Measurements from ENCODE around the gene NID1.
"Not testable (repeated sequence)": the region's sequence is repeated elsewhere in the genome, so short reads cannot be mapped to it uniquely, and the experiment has no call there.

DNA sequence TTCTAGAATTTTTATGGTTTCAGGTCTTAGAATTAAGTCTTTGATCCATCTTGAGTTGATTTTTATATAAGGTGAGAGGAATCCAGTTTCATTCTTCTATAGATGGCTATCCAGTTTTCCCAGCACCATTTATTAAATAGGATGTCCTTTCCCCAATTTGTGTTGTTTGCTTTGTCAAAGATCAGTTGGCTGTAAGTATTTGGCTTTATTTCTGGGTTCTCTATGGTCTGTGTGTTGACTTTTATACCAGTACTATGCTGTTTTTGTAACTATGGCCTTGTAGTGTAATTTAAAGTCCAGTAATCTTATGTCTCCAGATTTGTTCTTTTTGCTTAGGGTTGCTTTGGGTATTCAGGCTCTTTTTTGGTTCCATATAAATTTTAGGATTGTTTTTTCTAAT is 137.3 kb downstream of the NID1 start:
- TF ChIP-seq MXI1, EP300 (conservative IDR thresholded peaks at IDR 0.05; ENCODE audit: poor library complexity, severe bottlenecking): not testable (repeated sequence)
- TF ChIP-seq, protein P1, sequence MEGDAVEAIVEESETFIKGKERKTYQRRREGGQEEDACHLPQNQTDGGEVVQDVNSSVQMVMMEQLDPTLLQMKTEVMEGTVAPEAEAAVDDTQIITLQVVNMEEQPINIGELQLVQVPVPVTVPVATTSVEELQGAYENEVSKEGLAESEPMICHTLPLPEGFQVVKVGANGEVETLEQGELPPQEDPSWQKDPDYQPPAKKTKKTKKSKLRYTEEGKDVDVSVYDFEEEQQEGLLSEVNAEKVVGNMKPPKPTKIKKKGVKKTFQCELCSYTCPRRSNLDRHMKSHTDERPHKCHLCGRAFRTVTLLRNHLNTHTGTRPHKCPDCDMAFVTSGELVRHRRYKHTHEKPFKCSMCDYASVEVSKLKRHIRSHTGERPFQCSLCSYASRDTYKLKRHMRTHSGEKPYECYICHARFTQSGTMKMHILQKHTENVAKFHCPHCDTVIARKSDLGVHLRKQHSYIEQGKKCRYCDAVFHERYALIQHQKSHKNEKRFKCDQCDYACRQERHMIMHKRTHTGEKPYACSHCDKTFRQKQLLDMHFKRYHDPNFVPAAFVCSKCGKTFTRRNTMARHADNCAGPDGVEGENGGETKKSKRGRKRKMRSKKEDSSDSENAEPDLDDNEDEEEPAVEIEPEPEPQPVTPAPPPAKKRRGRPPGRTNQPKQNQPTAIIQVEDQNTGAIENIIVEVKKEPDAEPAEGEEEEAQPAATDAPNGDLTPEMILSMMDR (IDR thresholded peaks at IDR 0.05; ENCODE audit: poor library complexity, severe bottlenecking), result not testable (repeated sequence)
- TF ChIP-seq, protein P2, sequence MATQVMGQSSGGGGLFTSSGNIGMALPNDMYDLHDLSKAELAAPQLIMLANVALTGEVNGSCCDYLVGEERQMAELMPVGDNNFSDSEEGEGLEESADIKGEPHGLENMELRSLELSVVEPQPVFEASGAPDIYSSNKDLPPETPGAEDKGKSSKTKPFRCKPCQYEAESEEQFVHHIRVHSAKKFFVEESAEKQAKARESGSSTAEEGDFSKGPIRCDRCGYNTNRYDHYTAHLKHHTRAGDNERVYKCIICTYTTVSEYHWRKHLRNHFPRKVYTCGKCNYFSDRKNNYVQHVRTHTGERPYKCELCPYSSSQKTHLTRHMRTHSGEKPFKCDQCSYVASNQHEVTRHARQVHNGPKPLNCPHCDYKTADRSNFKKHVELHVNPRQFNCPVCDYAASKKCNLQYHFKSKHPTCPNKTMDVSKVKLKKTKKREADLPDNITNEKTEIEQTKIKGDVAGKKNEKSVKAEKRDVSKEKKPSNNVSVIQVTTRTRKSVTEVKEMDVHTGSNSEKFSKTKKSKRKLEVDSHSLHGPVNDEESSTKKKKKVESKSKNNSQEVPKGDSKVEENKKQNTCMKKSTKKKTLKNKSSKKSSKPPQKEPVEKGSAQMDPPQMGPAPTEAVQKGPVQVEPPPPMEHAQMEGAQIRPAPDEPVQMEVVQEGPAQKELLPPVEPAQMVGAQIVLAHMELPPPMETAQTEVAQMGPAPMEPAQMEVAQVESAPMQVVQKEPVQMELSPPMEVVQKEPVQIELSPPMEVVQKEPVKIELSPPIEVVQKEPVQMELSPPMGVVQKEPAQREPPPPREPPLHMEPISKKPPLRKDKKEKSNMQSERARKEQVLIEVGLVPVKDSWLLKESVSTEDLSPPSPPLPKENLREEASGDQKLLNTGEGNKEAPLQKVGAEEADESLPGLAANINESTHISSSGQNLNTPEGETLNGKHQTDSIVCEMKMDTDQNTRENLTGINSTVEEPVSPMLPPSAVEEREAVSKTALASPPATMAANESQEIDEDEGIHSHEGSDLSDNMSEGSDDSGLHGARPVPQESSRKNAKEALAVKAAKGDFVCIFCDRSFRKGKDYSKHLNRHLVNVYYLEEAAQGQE (IDR thresholded peaks at IDR 0.05; ENCODE audit: borderline replicate concordance), result not testable (repeated sequence)
